CD4-positive, alpha-beta T cell treated with Interleukin-6 at 100 ng/mL for 8 hours (primary cell): ENCODE results near the gene ADAMTSL5.
"Not testable (repeated sequence)": the region's sequence is repeated elsewhere in the genome, so short reads cannot be mapped to it uniquely, and the experiment has no call there.

Experiments used
- DNase-seq: peaks from one replicate; pipeline ENCODE4 v3.0.0-alpha.2; 2020; ENCODE audit warnings: mixed read lengths, low spot score

Gene ADAMTSL5

DNA sequence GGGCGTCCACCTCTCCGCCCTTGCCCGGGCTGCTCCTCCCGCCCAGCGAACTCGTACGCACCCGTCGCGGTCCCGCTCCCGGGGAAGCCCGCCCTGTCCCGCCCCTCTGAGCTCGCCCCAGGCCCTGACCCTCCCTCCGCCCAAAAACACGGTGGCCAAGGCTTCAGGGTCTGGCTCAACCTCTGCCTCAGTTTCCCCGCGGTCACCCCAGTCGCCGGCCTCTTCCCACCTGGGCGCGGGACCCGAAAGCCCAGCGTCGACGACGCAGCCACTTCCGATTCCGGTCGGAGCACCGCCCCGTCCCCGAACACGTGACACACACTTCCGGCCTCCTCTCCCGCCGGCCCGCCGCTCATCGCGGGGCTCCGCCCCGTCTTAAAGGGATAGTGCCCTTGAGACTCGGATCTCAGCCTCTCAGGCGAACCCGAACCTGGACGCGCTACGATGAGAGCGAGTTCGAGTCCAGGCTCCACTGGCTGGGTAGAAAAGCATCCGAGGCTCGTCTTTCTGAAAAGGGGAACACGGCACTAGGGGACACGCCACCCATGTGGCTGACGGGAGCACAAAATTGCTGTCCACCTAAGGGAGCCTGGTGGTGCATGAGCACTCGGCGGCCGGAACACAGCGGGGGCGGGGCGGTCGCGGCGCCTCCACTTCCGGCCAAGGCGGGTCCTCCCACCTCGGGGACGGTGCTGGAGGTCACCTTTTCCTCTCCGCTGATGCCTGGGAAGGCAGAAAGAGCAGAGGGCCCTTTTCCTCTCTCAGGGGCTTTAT is 33.7 kb downstream of the ADAMTSL5 start, which contains the start of gene C19orf25:
Gene C19orf25, minus strand, starts transcription at position 282 of the 774 bp plus-strand sequence. CDS start 312 bp downstream, outside the sequence.
- peak; percentile 91 for DNase-seq

DNA sequence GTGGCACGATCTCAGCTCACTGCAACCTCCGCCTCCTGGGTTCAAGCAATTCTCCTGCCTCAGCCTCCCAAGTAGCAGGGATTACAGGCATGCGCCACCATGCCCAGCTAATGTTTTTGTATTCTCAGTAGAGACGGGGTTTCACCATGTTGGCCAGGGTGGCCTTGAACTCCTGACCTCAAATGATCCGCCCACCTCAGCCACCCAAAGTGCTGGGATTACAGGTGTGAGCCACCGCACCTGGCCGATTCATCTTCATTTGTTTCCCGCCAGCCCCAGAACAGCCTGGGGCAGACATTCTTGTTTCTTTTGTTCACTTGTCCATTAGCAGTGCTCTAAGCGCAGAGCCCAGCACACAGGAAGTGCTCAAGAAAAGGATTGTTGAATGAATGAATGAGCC is 35.8 kb downstream of the ADAMTSL5 start:
- DNase-seq: not testable (repeated sequence)

DNA sequence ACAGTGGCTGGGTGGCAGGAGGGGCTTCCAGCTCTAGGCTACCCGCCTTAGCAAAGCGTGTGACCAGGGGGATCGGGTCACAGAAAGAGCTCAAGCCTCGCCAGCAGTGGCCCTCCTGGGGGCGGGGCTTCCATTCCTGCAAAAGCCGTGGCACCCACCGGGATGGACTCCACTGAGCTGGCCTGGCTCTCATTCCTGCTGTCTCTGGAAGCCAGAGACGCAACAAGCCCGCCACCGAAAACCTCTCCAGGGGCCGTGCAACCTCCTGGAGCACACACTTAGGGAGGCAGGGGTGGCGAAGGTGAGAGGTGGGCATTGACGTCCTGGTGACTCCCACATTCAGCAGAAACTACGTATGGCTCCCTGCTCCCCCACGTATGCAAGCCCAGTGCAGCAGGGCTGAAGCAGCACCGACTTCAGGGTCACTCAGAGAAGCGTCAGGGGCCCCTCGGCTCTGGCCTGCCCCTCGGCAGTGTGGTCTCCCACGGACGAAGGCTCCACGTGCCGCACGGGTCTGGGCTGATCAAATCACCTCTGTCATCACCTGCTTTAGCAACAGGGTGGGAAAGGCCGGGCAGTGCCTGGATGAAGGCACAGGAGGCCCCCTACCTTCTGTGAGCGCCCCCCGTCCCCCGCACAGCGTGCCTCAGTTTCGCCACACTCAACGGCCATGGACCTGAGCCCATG is 36.9 kb downstream of the ADAMTSL5 start:
- no peak for DNase-seq

GRCh38 chr19:1474765-1475351 is 38.0 kb downstream of the ADAMTSL5 start:
- DNase-seq: no peak

- DNase-seq: no peak
Measured at GRCh38 chr19:1474011-1474764, 38.6 kb downstream of the ADAMTSL5 start.

DNA sequence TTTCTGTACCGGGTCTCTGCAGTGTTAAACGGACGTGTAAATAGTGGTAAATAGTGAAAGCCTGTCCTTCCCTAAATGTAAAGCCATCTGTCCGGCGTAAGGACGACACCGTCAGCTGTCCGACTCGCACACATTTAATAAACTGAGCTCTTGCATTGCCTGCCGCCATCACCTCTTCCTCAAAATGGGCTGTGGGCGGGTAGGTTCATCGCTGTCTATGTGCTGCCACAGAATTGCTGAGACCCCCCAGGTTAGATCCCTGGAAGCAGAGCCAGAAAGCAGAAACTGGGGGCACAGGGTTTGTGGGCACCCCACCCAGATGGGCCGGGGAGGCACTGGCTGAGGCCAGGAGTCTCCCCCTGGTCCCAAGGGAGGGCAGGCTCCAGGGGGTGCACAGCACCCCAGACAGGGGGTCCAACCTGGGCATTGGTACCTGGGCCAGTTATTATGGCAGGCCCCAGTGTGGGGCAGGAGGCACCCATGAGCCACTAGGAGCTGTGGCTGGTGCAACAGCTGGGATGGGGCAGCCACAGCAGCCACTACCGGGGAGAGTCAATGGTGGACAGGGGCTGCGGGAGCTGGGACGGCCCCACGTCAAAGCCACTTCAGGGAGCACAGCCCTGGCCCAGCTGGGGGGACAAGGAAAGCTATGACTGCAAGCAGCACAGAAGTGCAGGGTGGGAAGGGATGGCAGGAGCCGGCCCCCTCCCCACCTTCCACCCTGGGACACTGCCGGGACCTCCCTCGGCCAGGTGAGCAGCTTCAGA is 39.6 kb downstream of the ADAMTSL5 start:
- DNase-seq: no peak

DNA sequence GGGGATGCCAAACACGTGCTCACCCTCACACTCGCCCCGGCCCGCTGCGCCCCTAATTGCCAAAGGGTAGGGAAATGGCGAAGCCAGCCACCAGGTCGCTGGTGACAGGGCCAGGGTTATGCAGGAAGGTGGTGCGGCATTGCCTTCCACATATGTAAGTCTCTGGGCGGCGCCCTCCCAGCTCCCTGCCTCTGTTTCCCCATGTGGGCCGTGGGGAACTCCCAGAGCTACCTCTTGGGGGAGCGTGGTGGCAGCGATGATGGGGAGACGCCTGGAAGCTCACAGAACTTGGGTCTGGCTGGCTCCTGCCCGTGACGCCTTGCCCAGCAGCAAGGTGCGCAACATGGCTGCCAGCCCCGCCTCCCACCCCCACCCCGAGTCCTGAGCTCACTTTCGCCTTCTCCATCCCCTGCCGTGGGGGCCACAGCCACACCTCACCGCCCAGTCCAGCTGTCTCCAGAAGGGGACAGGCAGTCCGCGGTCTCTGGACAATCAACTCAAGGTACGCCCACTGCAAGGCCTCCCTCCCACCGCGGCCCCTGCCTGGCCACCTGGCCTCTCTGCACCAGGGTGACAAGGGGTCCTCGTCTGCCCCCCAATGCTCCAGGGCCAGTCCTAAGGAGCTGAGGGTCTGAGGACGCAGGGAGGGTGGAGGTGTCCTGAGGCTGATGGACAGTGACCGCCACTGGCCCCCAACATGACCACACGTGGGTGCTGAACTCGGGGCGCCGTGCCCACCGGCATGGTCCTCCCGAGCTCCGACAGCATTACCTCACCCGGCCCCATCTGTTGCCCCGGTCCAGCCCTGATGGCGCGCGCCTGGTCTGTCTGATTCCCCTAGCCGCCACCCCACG is 40.4 kb downstream of the ADAMTSL5 start:
- no peak for DNase-seq

DNA sequence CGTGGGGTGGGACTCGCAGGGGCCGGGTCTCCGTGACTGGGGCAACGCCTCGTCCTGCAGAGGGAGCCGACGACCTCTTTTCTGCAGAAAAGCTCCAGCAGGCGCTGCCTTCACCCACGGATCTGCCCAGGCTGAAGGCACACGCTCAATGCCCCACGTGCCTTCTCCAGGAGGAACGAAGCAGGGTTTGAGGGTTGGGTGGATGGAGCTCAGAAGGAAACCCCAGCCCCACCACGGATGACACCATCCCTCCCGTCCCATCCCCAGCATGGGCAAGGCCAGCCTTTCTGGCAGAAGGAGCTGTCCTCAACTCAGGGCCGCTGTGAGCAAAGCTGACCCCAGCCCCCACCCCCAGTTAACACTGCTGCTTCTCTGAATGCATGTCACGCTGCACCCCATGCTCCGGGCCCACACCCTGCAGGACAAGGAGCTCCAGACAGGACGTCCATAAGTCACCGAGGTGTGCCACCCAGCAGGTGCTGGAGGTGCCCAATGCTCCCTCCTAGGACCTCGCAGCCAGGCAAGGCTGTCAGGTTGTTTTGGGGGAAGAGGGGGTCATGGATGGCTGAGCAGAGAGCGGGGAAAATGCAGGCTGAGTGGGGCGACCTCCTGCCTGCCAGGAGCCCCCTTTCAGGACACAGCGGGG is 41.2 kb downstream of the ADAMTSL5 start:
- no peak for DNase-seq

- no peak for DNase-seq
Measured at GRCh38 chr19:1471010-1471514, 41.8 kb downstream of the ADAMTSL5 start.

DNA sequence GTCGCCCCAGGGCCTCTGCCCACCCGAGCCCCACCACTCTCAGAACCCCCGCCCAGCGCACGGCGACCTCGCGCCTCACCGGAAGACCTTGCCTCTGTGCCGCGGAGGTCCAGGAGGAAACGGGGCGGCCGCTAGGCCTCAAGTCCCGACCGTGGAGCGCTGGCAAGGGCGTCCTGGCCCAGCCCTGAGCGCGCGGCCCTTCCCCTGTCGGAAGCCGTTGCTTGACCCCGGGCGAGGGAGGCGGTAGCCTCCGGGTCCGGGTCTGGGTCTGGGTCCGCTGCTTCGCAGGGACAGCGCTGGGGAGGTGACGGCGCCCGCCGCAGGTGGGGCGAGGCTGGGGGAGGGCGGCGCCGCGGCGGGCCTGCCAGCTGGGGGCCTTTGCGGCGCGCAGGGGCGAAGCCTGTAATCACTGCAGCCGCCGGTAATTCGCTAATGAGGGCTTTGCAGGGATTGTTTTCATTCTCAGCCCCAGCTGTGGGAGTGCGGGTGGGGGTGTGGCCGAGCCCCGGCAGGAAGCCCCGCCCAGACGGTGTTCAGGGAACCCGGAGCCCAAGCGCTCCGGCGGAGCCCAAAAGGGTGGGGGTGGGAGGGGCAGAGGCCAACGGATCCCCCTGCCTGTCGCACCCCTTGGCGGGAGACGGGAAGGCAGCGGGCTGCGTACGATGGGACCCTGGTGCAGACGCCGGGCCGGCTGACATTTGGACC is 42.4 kb downstream of the ADAMTSL5 start:
- peak; percentile 75 for DNase-seq

- DNase-seq: no peak
Measured at GRCh38 chr19:1470055-1470304, 42.8 kb downstream of the ADAMTSL5 start.

DNA sequence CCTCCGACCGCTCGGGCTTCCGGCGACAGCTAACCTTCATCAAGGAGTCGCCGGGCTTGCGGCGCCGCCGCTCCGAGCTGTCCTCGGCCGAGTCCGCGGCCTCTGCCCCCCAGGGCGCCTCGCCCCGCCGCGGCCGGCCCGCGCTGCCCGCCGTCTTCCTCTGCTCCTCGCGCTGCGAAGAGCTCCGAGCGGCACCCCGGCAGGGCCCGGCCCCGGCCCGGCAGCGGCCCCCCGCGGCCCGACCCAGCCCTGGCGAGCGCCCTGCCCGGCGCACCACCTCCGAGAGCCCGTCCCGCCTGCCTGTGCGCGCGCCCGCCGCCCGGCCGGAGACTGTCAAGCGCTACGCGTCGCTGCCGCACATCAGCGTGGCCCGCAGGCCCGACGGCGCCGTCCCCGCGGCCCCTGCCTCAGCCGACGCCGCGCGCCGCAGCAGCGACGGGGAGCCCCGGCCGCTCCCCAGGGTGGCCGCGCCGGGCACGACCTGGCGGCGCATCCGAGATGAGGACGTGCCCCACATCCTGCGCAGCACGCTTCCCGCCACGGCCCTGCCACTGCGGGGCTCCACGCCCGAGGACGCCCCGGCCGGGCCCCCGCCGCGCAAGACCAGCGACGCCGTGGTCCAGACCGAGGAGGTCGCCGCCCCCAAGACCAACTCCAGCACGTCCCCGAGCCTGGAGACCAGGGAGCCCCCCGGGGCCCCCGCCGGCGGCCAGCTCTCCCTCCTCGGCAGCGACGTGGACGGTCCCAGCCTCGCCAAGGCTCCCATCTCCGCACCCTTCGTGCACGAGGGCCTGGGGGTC is 43.4 kb downstream of the ADAMTSL5 start:
- no peak for DNase-seq

DNA sequence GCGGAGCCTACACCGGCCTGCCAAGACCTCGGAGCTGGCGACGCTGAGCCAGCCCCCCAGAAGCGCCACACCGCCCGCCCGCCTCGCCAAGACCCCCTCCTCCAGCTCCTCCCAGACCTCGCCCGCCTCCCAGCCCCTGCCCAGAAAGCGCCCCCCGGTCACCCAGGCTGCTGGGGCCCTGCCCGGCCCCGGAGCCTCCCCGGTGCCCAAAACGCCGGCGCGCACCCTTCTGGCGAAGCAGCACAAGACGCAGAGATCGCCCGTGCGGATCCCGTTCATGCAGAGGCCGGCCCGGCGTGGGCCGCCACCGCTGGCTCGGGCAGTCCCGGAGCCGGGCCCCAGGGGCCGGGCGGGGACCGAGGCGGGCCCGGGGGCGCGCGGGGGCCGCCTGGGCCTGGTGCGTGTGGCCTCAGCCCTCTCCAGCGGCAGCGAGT is 44.0 kb downstream of the ADAMTSL5 start:
- DNase-seq: no peak

GRCh38 chr19:1468274-1468820 is 44.5 kb downstream of the ADAMTSL5 start:
- no peak for DNase-seq

GRCh38 chr19:1467490-1468273 is 45.1 kb downstream of the ADAMTSL5 start:
- DNase-seq: no peak

GRCh38 chr19:1467215-1467489 is 45.7 kb downstream of the ADAMTSL5 start:
- DNase-seq: no peak

DNA sequence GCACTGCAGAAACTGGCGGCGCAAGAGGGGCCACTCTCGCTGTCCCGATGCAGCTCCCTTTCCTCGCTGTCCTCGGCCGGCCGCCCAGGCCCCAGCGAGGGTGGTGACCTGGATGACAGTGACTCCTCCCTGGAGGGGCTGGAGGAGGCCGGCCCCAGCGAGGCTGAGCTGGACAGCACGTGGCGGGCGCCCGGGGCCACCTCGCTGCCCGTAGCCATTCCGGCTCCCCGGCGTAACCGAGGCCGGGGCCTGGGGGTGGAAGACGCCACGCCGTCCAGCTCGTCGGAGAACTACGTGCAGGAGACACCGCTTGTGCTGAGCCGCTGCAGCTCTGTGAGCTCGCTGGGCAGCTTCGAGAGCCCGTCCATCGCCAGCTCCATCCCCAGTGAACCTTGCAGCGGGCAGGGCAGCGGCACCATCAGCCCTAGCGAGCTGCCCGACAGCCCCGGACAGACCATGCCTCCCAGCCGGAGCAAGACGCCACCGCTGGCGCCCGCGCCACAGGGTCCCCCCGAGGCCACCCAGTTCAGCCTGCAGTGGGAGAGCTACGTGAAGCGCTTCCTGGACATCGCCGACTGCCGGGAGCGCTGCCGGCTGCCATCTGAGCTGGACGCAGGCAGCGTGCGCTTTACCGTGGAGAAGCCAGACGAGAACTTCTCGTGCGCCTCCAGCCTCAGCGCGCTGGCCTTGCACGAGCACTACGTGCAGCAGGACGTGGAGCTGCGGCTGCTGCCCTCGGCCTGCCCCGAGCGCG is 46.2 kb downstream of the ADAMTSL5 start:
- DNase-seq: no peak
